GM10248 (cell line): Measurements from ENCODE around the gene DSCAML1.

Experiments
- CTCF ChIA-PET: fragments of 300-600 bp; sonication (Branson Sonifier 250); formaldehyde crosslinking; extraction: SDS; loops from one replicate; lab custom pipeline; 2021; ENCODE audit warnings: antibody characterized with exemption; lab: Yijun Ruan, JAX
- POLR2A ChIA-PET: fragments of 350-650 bp; sonication (Branson Sonifier 250); formaldehyde crosslinking; extraction: SDS; loops from one replicate; lab custom pipeline; 2020; ENCODE audit warnings: antibody characterized with exemption; lab: Yijun Ruan, JAX
- DNase-seq: peaks from one replicate; pipeline ENCODE4 v3.0.0; 2012; ENCODE audit errors: extremely low spot score
- TF ChIP-seq, protein P1 (sequence below): IDR thresholded peaks from 2 replicates; pipeline ENCODE4 v1.5.1; 2012; ENCODE audit warnings: mild to moderate bottlenecking, low read depth; ENCODE audit errors: extremely low read depth, missing control alignments, control extremely low read depth

DSCAML1 gene

DNA sequence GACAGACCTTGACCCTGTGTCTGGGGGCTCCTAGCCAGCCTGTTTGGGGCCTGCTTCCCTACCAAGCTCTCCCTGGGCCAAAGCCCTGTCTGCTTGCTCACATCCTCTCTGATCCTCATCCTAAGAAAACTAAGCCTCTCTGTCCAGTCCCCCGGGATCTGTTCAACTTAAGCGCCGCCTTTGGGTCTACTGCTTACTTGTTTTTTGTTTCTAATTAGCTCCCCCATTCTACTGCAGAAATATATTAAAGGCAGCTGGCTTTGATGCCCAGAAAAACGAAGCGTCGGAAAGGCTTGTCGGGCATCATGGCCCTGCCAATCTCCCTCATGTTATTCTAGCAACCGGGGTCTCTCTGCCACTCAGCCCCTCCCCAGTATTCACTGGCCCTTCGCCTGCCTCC lies 3.4 kb downstream of the DSCAML1 start:
- CTCF ChIA-PET = interaction anchor here (1.1 to 2.0 kb wide), 4 partner anchors 15 to 260 kb away, joined by 3 to 9 read pairs (median 6); no protein-coding TSS in a partner anchor
- DNase-seq = no peak
- POLR2A ChIA-PET = no interaction called here
- TF ChIP-seq, protein P1, sequence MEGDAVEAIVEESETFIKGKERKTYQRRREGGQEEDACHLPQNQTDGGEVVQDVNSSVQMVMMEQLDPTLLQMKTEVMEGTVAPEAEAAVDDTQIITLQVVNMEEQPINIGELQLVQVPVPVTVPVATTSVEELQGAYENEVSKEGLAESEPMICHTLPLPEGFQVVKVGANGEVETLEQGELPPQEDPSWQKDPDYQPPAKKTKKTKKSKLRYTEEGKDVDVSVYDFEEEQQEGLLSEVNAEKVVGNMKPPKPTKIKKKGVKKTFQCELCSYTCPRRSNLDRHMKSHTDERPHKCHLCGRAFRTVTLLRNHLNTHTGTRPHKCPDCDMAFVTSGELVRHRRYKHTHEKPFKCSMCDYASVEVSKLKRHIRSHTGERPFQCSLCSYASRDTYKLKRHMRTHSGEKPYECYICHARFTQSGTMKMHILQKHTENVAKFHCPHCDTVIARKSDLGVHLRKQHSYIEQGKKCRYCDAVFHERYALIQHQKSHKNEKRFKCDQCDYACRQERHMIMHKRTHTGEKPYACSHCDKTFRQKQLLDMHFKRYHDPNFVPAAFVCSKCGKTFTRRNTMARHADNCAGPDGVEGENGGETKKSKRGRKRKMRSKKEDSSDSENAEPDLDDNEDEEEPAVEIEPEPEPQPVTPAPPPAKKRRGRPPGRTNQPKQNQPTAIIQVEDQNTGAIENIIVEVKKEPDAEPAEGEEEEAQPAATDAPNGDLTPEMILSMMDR = no peak

DNA sequence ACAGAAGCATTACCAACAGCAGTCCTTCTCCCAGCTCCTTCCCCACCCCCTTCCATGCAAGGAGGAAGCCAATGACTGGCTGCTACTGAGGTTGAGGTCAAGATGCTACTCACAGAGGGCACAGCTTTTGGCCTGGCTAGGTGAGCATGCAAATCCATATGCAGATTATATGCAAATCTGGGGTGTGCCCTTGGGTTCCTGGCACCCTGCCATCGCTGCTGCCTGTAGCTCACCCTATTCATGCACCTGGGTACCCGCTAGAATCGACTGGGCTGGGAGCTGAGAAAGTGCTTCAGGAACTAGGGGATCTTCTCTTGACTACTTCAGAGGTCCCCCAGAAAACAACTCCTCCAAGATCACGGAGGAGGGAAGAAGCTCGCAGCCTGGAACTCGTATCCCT lies 4.0 kb downstream of the DSCAML1 start:
- DNase-seq = no peak
- TF ChIP-seq, protein P1 = no peak
- POLR2A ChIA-PET = no interaction called here
- CTCF ChIA-PET = interaction anchor here (1.1 to 2.0 kb wide), 4 partner anchors 16 to 260 kb away, joined by 3 to 9 read pairs (median 7); no protein-coding TSS in a partner anchor

DNA sequence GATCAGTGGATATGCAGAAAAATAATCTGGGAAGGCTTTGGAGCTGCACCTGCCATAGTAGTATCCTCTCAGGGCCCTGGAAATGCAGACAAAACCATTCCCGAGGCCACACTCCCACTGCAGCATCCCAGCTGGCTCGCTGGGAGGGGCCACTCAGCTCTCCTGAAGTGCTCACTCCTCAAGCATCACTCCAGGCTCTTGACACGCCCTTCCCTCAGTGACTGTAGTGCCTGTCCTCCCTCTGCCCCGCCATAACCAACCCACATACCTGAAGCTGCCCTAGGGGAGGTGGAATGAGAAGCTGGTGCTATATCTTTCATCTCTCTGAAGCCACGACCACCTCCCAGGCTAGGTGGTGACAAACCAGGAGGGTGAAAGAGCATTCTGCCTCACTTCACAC lies 4.8 kb downstream of the DSCAML1 start:
- TF ChIP-seq, protein P1 = no peak
- ChIA-PET POLR2A (no interaction called here), CTCF (interaction anchor here (1.1 to 2.0 kb wide), 4 partner anchors 16 to 261 kb away, joined by 3 to 9 read pairs (median 7); no protein-coding TSS in a partner anchor)
- no peak for DNase-seq

DNA sequence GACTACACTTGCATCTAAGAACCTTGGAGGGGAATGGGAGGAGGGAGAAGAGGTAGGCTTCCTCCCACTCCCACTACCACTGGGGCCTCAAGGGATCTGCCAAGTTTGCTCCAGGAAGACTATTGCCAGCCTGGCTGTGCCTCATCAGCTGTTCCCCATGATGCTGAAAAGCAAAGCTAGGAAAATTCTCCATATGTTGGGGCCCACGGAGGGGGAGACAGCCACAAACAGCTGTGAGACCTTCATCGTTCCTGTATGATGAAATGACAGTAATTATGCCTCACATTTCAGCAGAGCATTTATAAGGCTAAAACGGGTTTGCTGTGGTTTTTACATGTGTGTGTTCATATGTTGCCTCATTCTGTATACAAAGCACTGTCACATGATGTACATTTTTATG lies 6.7 kb downstream of the DSCAML1 start:
- DNase-seq = no peak
- ChIA-PET POLR2A (no interaction called here), CTCF (interaction anchor here (1.3 to 2.7 kb wide), 5 partner anchors 11 to 364 kb away, joined by 3 to 9 read pairs (median 5); no protein-coding TSS in a partner anchor)
- TF ChIP-seq, protein P1 = no peak

DNA sequence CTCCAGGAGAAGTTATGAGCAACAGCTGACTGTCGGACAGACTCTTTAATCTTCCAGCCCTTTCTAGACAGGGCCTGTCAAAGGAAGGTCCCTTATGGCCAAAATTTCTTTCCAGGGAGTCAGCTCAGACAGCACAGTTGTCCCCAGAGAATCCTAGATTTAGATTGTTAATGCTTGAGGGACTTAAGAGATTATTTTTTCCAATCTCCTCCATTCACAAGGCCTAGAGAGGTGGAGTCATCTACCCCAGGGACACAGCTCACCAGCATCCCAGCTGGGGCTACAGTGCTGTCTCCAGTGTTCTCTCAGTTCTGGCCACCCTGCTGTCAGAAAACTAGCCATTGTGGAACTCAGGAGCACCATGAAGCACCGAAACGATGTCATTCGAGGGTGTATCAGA lies 7.8 kb downstream of the DSCAML1 start:
- ChIA-PET POLR2A (no interaction called here), CTCF (interaction anchor here (0.9 to 2.7 kb wide), 8 partner anchors 10 to 363 kb away, joined by 3 to 9 read pairs (median 4); no protein-coding TSS in a partner anchor)
- TF ChIP-seq, protein P1 = no peak
- DNase-seq = no peak

DNA sequence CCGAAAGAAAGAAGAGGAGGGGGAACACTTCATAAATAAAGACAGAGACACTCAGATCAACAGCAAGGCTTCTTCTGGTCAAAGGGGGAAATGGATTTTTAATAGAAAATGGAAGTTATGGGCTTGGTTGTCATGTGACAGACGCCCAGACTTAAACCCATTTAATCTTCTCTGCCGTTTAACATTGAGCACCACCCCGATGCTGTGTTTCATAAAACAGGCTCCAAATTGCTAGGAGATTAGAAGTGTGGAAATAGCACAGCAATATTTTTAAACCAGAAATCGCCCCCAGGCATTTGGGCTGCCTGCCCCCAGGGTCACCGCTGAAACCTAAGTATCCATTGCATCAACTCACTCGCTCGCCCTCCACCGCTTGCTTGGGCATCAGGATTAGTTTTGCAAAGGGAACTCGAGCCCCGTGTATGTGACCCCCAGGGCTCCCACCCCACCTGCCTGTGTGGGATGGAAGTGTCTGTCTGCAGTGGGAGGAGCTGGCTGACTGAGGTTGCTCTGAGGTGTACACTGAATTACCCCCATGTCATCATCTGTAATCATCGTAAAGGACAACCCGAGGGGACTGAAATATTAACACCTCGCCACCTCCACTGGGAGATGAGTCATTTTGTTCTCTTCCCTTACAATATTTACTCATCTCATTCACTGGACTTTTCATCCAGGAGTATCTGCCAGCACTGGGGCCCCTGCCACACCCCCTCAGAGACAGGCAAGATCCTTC lies 10.7 kb downstream of the DSCAML1 start:
- TF ChIP-seq, protein P1 = no peak
- DNase-seq = no peak
- CTCF ChIA-PET = interaction anchor here (1.3 to 1.4 kb wide), 2 partner anchors 342 to 360 kb away, joined by 3 read pairs; no protein-coding TSS in a partner anchor
- POLR2A ChIA-PET = no interaction called here
